Measurements from ENCODE around the gene VIPAS39. TPM values are rescaled to one million over a fixed set of nuclear protein-coding genes. Genes with fewer than 3 reads are reported as not detected.
A peak's percentile ranks its signal among the peaks of the same experiment; 100 is the strongest.

VIPAS39 gene
- total RNA-seq, 4 donors from 2014 or later = 7.4 to 54.1 (median 23.6) TPM

- DNase-seq = no peak
- Histone ChIP-seq H3K4me3 (peak overlapping the region; percentile 65 to 77), H3K27me3 (no peaks in the 10 kb centered on the region), H3K4me1 (no peaks in the 10 kb centered on the region), H3K27ac (peak overlapping the region in 1 of 2 donors; percentile 91), H3K36me3 (no peaks in the 10 kb centered on the region), H3K9me3 (no peaks in the 10 kb centered on the region)
- no peak for TF ChIP-seq POLR2A (IDR thresholded peaks at IDR 0.05)
- TF ChIP-seq, protein P1, sequence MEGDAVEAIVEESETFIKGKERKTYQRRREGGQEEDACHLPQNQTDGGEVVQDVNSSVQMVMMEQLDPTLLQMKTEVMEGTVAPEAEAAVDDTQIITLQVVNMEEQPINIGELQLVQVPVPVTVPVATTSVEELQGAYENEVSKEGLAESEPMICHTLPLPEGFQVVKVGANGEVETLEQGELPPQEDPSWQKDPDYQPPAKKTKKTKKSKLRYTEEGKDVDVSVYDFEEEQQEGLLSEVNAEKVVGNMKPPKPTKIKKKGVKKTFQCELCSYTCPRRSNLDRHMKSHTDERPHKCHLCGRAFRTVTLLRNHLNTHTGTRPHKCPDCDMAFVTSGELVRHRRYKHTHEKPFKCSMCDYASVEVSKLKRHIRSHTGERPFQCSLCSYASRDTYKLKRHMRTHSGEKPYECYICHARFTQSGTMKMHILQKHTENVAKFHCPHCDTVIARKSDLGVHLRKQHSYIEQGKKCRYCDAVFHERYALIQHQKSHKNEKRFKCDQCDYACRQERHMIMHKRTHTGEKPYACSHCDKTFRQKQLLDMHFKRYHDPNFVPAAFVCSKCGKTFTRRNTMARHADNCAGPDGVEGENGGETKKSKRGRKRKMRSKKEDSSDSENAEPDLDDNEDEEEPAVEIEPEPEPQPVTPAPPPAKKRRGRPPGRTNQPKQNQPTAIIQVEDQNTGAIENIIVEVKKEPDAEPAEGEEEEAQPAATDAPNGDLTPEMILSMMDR (IDR thresholded peaks at IDR 0.05) = no peak
- intact Hi-C loops (cut with DNase I; ENCODE audit: low total_unique reads) = no loop called here
These were observed 79.9 kb downstream of the VIPAS39 start for GRCh38 chr14:77377502-77377844.

DNA sequence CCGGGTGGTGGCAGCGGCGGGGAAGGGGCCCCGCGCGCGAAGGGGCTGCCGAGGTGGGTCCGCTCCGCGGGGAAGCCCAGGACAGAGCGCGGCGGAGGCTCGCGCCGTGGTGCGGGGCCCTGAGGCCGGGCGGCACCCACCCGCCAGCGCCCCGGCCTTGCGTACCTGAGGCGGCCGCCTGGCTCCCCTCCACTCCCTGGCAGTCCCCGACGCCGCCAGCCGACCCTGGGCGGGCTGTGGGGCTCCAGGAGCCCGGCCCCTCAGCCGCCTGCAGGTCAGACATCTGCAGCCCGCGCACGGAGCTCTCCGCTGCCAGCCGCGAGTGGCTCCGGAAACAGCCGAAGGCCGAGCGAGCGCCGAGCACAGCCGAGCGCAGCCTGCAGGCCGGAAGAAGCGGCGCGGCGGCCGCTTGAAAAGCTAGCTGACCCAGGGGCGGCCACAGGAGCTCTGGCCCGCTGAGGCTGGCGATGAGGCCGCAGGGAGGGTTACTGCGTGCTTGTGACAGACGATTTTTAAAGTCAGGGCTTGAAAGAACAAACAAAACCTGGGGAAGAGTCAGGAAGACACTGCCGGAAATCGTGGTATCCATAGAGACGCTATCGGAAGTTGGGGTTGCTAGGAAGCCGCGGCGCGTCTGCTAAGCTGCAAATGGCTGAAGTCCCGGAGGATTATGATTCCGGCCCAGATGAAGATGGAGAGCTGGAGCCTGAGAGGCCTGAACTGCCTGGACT, 80.5 kb downstream of the VIPAS39 start, which contains the start of the genes SAMD15 and TMED8:
Gene SAMD15, plus strand, starts transcription at position 609 of the 731 bp plus-strand sequence. Its CDS starts 40 bp downstream, at position 649.
Gene TMED8, minus strand, starts transcription at position 324 of the 731 bp plus-strand sequence. Its CDS starts 41 bp downstream, at position 283.
- no peaks in the 10 kb centered on the region for H3K9me3 ChIP-seq
- no peaks in the 10 kb centered on the region for H3K4me1 ChIP-seq
- intact Hi-C loops (cut with DNase I; ENCODE audit: low total_unique reads) = no loop called here
- H3K4me3 ChIP-seq = peak within 1 kb of the TSS; percentile 65 to 77
- peak; percentile 73 to 84 for DNase-seq
- peak; percentile 41 to 57 for TF ChIP-seq POLR2A (IDR thresholded peaks at IDR 0.05)
- TF ChIP-seq, protein P1 (IDR thresholded peaks at IDR 0.05) = peak; percentile 15 to 47 (median 40)
- H3K27me3 ChIP-seq = no peaks in the 10 kb centered on the region
- no peaks in the 10 kb centered on the region for H3K36me3 ChIP-seq
- H3K27ac ChIP-seq = peak within 1 kb of the TSS; percentile 63 to 91

Small RNA genes lying within 50 kb of the gene (small RNA-seq; reads per million reads assigned to genes)
- not detected for gene RF00404

Other genes with a start within 250 kb of the VIPAS39 start
- not detected for gene NGB, start 186.4 kb downstream of the VIPAS39 start, total RNA-seq
- 10 to 100 TPM in 3 of 4 donors, 1 to 10 TPM in 1; 2.1 to 72.2 (median 27.9) TPM for gene POMT2, start 136.7 kb downstream of the VIPAS39 start, total RNA-seq
- gene GSTZ1, start 136.6 kb downstream of the VIPAS39 start, total RNA-seq = 10 to 100 TPM in 2 of 4 donors, 1 to 10 TPM in 2; 1.8 to 24.4 (median 8.4) TPM
- 10 to 100 TPM in 2 of 4 donors, 1 to 10 TPM in 2; 4.4 to 16.6 (median 10.5) TPM for gene TMED8, start 80.5 kb downstream of the VIPAS39 start, total RNA-seq
- 1 to 10 TPM in 1 of 4 donors, under 1 TPM in 2, not detected in 1; under 0.01 to 3.1 (median 0.55) TPM for gene SAMD15, start 80.2 kb downstream of the VIPAS39 start, total RNA-seq
- under 1 TPM in 2 of 4 donors, not detected in 2; 0.41 to 0.76 TPM for gene NOXRED1, start 34.1 kb downstream of the VIPAS39 start, total RNA-seq
- gene AHSA1, start 492 bp upstream of the VIPAS39 start, total RNA-seq = 1,000 to 10,000 TPM in 1 of 4 donors, 100 to 1,000 TPM in 2, 10 to 100 TPM in 1; 91.8 to 1,536 (median 141) TPM
- 1 to 10 TPM in 1 of 4 donors, under 1 TPM in 1, not detected in 2; 0.69 to 1.5 TPM for gene ISM2, start 41.2 kb upstream of the VIPAS39 start, total RNA-seq
- 10 to 100 TPM; 12.3 to 64.2 (median 32.1) TPM for gene SPTLC2, start 159.0 kb upstream of the VIPAS39 start, total RNA-seq